ENCODE measurements around the gene SUMO3. TPM values are rescaled to one million over a fixed set of nuclear protein-coding genes. Genes with fewer than 3 reads are reported as not detected.

Gene SUMO3
- total and polyA plus RNA-seq, 4 donors = 35.1 to 51.0 (median 40.6) TPM

- 69% methylated on average over 37 of the region's 37 CpGs for WGBS
- Histone ChIP-seq H3K27me3 (ENCODE audit: control insufficient read depth in 4 of 4, insufficient read depth in 4 of 4, low read length in 3 of 4) (no peaks in the 10 kb centered on the region), H3K9ac (ENCODE audit: low read depth in 1 of 2, low read length in 2 of 2) (peak overlapping the region in 1 of 2 donors; percentile 74), H3K36me3 (ENCODE audit: control insufficient read depth in 4 of 4, insufficient read depth in 3 of 4, low read depth in 1 of 4, low read length in 3 of 4) (peaks cover 0 to 2% (median 0%) of the 10 kb centered on the region in 4 donors), H3K4me1 (ENCODE audit: control insufficient read depth in 4 of 4, insufficient read depth in 4 of 4, low read length in 3 of 4) (peaks cover 6 to 14% (median 12%) of the 10 kb centered on the region in 4 donors), H3K9me3 (ENCODE audit: control insufficient read depth in 4 of 4, low read length in 3 of 4) (peaks cover 0 to 9% (median 3%) of the 10 kb centered on the region in 4 donors), H3K27ac (ENCODE audit: low read depth in 1 of 2, low read length in 2 of 2) (peak overlapping the region; percentile 70 to 85), H3K4me3 (ENCODE audit: low read depth in 1 of 3, low read length in 3 of 3) (peak overlapping the region in 2 of 3 donors; percentile 71 to 76)
- TF ChIP-seq MAX (IDR thresholded peaks at IDR 0.05) (no peak), FOXA2 (IDR thresholded peaks at IDR 0.05) (no peak), SP1 (IDR thresholded peaks at IDR 0.05) (no peak), EGR1 (IDR thresholded peaks at IDR 0.05; ENCODE audit: low read depth in 2 of 2) (no peak), NR2F2 (IDR thresholded peaks at IDR 0.05) (no peak)
- DNase-seq (ENCODE audit: low spot score) = no peak
Observed at GRCh38 chr21:44818640-44819011, 764 bp upstream of the SUMO3 start.

- 4% methylated on average over 43 of the region's 43 CpGs for WGBS
- H3K4me3 ChIP-seq (ENCODE audit: low read depth in 1 of 3, low read length in 3 of 3) = peak overlapping the region; percentile 38 to 76 (median 66)
- H3K27me3 ChIP-seq (ENCODE audit: control insufficient read depth in 4 of 4, insufficient read depth in 4 of 4, low read length in 3 of 4) = no peaks in the 10 kb centered on the region
- H3K4me1 ChIP-seq (ENCODE audit: control insufficient read depth in 4 of 4, insufficient read depth in 4 of 4, low read length in 3 of 4) = peaks cover 6 to 14% (median 12%) of the 10 kb centered on the region in 4 donors
- TF ChIP-seq JUND (IDR thresholded peaks at IDR 0.05) = no peak
- TF ChIP-seq RAD21 (IDR thresholded peaks at IDR 0.05) = peak in 1 of 2 donors; percentile 7
- TF ChIP-seq FOXA2 (IDR thresholded peaks at IDR 0.05) = no peak
- no peak for TF ChIP-seq RXRA (IDR thresholded peaks at IDR 0.05)
- peak; percentile 30 for TF ChIP-seq SP1 (IDR thresholded peaks at IDR 0.05)
- TF ChIP-seq TAF1 (conservative IDR thresholded peaks at IDR 0.05) = no peak
- no peak for TF ChIP-seq NR2F2 (IDR thresholded peaks at IDR 0.05)
- no peak for TF ChIP-seq GABPA (IDR thresholded peaks at IDR 0.05 in 1 of 2, conservative IDR thresholded peaks at IDR 0.05 in 1 of 2)
- no peak for TF ChIP-seq REST (IDR thresholded peaks at IDR 0.05)
- H3K36me3 ChIP-seq (ENCODE audit: control insufficient read depth in 4 of 4, insufficient read depth in 3 of 4, low read depth in 1 of 4, low read length in 3 of 4) = peaks cover 0 to 4% (median 3%) of the 10 kb centered on the region in 4 donors
- peak; percentile 97 for DNase-seq (ENCODE audit: low spot score)
- H3K27ac ChIP-seq (ENCODE audit: low read depth in 1 of 2, low read length in 2 of 2) = peak overlapping the region; percentile 70 to 85
- peaks cover 0 to 5% (median 3%) of the 10 kb centered on the region in 4 donors for H3K9me3 ChIP-seq (ENCODE audit: control insufficient read depth in 4 of 4, low read length in 3 of 4)
- H3K9ac ChIP-seq (ENCODE audit: low read depth in 1 of 2, low read length in 2 of 2) = no peak overlapping the region
Observed at GRCh38 chr21:44817506-44817880, 369 bp downstream of the SUMO3 start.

GRCh38 chr21:44816761-44817505 is 929 bp downstream of the SUMO3 start:
- WGBS = 68% methylated on average over 57 of the region's 57 CpGs
- peaks cover 0 to 5% (median 3%) of the 10 kb centered on the region in 4 donors for H3K9me3 ChIP-seq (ENCODE audit: control insufficient read depth in 4 of 4, low read length in 3 of 4)
- peak overlapping the region in 1 of 2 donors; percentile 7 for H3K27ac ChIP-seq (ENCODE audit: low read depth in 1 of 2, low read length in 2 of 2)
- DNase-seq (ENCODE audit: low spot score) = no peak
- peak overlapping the region; percentile 38 to 76 (median 66) for H3K4me3 ChIP-seq (ENCODE audit: low read depth in 1 of 3, low read length in 3 of 3)
- H3K4me1 ChIP-seq (ENCODE audit: control insufficient read depth in 4 of 4, insufficient read depth in 4 of 4, low read length in 3 of 4) = peaks cover 6 to 14% (median 12%) of the 10 kb centered on the region in 4 donors
- H3K27me3 ChIP-seq (ENCODE audit: control insufficient read depth in 4 of 4, insufficient read depth in 4 of 4, low read length in 3 of 4) = no peaks in the 10 kb centered on the region
- no peak overlapping the region for H3K9ac ChIP-seq (ENCODE audit: low read depth in 1 of 2, low read length in 2 of 2)
- H3K36me3 ChIP-seq (ENCODE audit: control insufficient read depth in 4 of 4, insufficient read depth in 3 of 4, low read depth in 1 of 4, low read length in 3 of 4) = peaks cover 0 to 7% (median 4%) of the 10 kb centered on the region in 4 donors
- TF ChIP-seq SP1 (IDR thresholded peaks at IDR 0.05) (no peak), REST (IDR thresholded peaks at IDR 0.05) (no peak), CTCF (IDR thresholded peaks at IDR 0.05; ENCODE audit: low read depth, low read length, missing input control) (no peak), ZBTB33 (IDR thresholded peaks at IDR 0.05) (no peak), EGR1 (IDR thresholded peaks at IDR 0.05; ENCODE audit: low read depth in 2 of 2) (no peak), GABPA (IDR thresholded peaks at IDR 0.05 in 1 of 2, conservative IDR thresholded peaks at IDR 0.05 in 1 of 2) (no peak), NR2F2 (IDR thresholded peaks at IDR 0.05) (no peak), JUND (IDR thresholded peaks at IDR 0.05) (no peak), RAD21 (IDR thresholded peaks at IDR 0.05) (no peak)
